Mammary epithelial cell (primary cell): ENCODE measurements around the gene RMP24.

Source experiments
- CTCF ChIP-seq, 2 donors: IDR thresholded peaks in 1 of 2; conservative IDR thresholded peaks in 1 of 2; 2 replicates each; pipeline ENCODE4 v1.5.1; 2011 to 2012; ENCODE audit warnings: inconsistent platforms in 2 of 2, low read length in 2 of 2, mild to moderate bottlenecking in 2 of 2, control low read depth in 1 of 2, low read depth in 1 of 2; ENCODE audit not compliant: insufficient read depth in 1 of 2; ENCODE audit errors: extremely low read depth in 1 of 2
- EZH2 ChIP-seq: IDR thresholded peaks from 2 replicates; pipeline ENCODE4 v1.6.1; 2012; ENCODE audit warnings: low read length, inconsistent platforms, borderline replicate concordance

GRCh38 chr18:35969676-35970075 is 2.8 kb upstream of the RMP24 start:
- no peak for TF ChIP-seq CTCF (conservative IDR thresholded peaks at IDR 0.05 in 1 of 2, IDR thresholded peaks at IDR 0.05 in 1 of 2; ENCODE audit: extremely low read depth in 1 of 2, insufficient read depth in 1 of 2, low read depth in 1 of 2, low read length in 2 of 2)
- no peak for TF ChIP-seq EZH2
